GM19324 (cell line): Measurements from ENCODE around the gene SCN5A.

ENCODE experiments used
- ATAC-seq: cut with Tn5 transposase; IDR thresholded peaks from one replicate; pipeline ENCODE4 v1.9.1; 2021; ENCODE audit warnings: mild to moderate bottlenecking, moderate library complexity; ENCODE audit not compliant: unreplicated experiment, low FRiP score

SCN5A gene

GRCh38 chr3:38563886-38564270 is 85.6 kb downstream of the SCN5A start:
- no peak for ATAC-seq

GRCh38 chr3:38563070-38563885 is 86.2 kb downstream of the SCN5A start:
- ATAC-seq = no peak

- no peak for ATAC-seq
Observed at GRCh38 chr3:38562467-38562925, 87.0 kb downstream of the SCN5A start.

DNA sequence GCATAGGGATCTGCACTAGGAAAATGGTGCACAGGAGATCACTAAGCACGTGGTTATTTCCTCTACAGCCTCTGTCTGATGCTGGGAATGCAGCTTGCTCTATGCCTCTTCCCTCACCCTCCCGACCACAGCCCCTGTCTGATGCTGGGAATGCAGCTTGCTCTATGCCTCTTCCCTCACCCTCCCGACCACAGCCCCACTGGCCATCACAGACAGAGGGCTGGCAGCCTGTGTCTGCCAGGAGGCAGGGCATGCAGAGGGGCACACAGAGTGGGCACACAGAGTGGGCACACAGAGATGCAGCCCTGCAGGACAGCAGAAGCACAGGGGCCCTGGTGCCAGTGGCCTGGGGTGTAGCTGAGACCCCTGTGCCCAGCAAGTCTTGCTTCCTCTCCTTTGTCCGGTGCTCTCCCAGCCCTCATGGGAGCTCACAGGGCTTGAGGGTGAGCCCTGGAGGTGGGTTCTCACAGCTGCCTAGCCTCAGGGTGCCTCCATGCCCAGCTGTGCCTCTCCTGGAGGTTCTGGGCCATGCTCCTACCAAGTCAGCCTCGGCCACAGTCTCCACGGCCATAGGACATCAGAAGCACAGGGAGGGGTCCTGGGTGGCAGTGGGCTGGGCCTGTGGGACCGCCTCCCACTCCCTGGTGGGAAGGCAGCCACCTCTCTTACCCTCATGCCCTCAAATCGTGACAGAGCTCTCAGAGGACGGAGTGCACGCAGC is 87.6 kb downstream of the SCN5A start:
- ATAC-seq = no peak

DNA sequence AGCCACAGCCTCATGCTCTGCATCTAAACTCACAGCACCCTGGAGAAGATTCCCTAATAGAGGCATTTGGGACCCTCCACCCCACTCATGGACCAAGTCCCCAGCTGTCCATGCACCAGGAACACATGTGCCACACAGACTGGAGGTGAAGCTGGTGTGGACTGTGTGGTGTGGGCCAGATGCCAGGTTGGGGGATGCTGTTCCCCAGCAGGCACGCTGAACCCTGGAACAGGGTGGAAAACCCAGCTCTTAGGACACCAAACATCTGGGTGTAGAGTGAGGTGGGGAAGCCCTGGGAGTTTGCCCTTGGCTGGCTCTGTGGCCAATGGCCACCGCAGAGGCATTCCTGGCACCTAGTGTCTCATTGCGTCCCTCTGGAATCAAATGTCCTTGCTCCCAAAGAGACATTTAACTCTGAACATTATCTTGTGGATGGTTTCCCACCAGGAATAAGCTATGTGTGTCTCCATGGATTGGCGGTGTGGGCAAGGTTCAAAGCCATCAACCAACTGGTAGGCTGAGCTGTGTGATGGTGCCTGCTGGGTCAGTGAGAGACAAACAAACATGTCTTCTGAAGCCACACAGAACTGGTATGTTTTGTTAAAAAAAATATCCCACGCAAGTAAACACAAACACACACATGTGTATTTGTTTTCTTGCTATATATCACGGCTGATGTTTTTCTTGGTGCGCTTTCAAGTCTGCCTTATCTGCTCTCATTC is 88.3 kb downstream of the SCN5A start:
- ATAC-seq = no peak

DNA sequence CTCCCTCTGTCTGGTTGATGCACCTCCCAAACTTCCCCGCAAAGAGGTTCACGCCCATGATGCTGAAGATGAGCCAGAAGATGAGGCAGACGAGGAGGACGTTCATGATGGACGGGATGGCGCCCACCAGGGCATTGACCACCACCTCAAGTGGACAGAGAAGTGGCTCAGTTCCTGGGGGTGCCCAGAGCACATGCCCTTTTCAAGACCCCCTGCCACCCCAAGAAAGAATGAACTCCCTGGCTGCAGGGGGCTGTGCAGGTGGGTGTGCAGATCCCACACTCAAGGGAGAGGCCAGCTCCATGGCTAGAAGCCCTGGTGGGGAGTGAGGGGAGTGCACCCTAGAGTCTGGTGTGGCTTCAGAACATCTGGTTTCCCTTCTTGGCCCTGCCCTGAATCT is 89.2 kb downstream of the SCN5A start:
- ATAC-seq = no peak

- no peak for ATAC-seq
Observed at GRCh38 chr3:38558864-38559263, 90.6 kb downstream of the SCN5A start.

- ATAC-seq = no peak
Observed at GRCh38 chr3:38556640-38557358, 92.7 kb downstream of the SCN5A start.

- no peak for ATAC-seq
Observed at GRCh38 chr3:38555926-38556325, 93.6 kb downstream of the SCN5A start.

DNA sequence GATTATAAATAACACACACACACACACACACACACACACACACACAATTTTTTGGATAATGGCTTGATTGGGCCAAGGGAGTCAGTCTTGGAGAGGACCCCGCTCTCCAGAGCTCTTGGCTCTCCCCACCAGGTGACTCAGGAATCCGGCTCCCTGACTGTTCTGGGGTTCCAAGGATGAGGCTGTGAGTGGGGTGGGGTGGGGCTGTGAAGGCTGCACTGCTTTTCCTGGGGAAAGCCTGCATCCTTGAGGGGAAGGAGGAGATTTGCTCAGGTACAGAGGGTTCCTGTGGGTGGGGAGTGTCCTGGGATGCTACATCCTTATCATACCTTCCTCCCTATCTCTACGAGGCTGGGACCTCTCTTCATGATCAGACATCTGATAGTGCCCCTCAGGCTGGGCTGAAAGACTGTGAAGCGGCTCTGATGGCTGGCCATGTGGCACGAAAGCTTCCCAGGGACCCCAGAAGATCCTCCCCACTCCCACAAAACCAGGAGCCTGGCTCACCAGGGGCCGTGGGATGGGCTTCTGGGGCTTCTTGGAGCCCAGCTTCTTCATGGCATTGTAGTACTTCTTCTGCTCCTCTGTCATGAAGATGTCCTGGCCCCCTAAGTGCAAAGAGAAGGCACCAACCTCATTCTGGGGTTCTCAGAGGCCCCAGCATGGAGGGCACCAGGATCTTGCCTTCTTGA is 94.2 kb downstream of the SCN5A start:
- ATAC-seq = no peak

DNA sequence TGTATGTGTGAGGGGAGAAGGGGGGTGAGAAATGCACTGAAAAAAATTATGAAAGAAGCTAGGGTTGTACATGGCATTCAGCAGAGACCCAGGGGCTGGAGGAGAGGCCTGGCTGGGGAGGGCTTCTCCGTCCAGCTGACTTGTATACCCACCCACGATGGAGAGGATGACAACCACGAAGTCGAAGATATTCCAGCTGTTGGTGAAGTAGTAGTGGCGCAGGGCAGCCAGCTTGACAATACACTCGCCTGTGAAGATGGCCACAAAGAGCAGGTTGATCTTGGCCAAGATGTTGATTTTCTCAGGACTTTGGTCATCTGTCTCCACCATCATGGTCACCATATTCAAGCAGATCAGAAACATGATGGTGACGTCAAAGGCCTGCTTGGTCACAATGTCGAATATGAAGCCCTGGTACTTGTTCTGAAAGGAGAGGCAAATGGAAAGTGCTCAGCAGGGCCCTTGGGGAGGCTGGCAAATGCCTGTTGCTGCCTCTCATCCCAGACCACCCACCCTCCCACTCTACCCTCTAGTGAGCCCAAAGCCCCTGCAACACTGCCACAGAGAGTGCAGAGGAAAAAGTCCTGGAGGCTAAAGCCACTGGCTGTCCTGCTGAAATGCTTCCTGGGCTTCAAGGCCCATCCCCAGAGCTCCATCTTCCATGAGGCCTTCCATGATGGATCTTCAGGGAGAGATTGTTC is 95.2 kb downstream of the SCN5A start:
- no peak for ATAC-seq

- ATAC-seq = no peak
Observed at GRCh38 chr3:38553071-38553470, 96.4 kb downstream of the SCN5A start.

- ATAC-seq = no peak
Observed at GRCh38 chr3:38552364-38552763, 97.1 kb downstream of the SCN5A start.

DNA sequence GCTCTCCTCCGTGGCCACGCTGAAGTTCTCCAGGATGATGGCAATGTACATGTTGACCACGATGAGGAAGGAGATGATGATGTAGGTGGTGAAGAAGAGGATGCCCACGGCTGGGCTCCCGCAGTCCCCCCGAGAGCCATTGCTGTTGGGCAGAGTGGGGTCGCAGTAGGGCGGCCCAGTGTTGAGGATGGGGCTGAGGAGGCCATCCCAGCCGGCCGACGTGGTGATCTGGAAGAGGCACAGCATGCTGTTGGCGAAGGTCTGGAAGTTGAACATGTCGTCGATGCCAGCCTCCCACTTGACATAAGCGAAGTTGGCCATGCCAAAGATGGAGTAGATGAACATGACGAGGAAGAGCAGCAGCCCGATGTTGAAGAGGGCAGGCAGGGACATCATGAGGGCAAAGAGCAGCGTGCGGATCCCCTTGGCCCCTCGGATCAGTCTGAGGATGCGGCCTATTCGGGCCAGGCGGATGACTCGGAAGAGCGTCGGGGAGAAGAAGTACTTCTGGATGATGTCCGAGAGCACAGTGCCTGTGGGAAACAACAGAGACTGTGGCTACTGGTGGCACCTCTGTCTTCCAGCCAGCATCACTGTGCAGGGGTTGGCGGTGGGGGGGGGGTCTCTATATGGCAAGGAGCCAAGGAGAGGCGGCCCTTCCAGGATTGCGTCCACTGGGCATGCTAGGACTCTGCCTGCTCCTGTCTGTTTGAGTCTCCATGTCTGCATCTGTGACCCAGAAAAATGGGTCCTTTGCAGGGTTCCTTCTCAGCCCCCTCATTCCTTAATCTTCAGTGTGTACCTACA is 98.3 kb downstream of the SCN5A start:
- no peak for ATAC-seq

DNA sequence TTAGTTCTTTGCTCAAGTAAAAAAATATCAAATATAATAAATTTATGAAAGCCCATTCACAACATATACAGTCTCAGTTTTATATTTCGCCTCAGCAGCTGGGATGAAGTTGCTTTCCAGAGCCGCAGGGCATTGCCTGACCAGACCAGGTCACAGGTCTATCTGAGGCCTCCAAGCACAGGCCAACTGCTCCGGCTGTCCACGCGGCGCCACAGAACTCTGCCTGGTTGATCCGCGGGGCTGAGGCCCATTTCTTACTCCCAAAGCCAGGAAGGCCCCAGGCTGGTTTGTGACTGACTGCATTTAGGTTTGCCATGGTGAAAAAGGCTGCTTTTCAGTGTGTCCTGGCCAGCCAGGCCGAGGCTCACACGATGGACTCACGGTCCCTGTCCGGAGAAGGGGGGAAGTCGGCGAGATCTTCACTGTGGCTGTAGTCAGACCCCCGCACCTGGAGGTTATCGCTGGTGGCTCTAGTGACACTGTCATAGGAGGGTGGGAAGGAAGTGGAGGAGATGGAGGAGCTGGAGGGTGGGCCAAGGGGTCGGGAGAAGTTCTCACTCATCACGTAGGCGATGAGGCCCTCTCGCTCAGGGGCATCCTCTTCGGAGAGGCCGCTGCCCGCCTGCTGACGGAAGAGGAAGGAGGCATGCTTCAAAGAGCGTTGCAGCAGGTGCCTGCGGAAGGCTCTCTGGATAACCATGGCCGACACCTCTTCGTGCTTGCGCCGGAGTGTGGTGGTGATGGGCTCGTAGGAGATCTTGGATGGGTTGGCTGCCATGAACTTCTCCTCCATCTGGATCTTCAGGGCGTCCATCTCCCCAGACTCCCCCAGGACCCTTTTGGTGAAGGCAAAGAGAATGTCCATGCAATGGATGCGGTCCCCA is 99.3 kb downstream of the SCN5A start:
- no peak for ATAC-seq

DNA sequence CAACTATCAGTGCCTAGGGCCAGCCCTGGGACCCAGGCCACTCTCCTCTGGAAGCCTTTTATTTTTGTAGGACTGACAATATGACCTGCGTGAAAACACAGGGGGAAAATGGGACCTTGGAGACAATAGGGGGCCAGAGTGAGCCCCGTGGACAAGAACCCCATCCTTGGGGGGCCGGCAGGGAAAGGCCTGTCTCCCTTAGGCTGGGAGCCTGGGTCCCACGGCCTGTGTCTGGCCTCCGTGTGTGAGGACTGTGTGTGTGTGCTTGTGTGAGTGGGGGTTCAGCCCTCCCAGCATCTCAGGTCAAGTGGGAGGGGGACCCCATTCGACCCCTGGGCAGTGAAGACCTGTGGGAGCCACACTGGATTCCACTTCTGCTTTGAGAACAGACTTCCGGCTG is 100.0 kb downstream of the SCN5A start:
- no peak for ATAC-seq

GRCh38 chr3:38549082-38549481 is 100.4 kb downstream of the SCN5A start:
- ATAC-seq = no peak
